ENCODE results near the gene CEBPE.

CEBPE gene

GRCh38 chr14:23070262-23071129, 48.6 kb downstream of the CEBPE start:
- Histone ChIP-seq H3K27ac (ENCODE audit: low read depth, low read length) (peak overlapping the region; percentile 80), H3K4me3 (ENCODE audit: low read length) (peak overlapping the region; percentile 88), H3K4me1 (ENCODE audit: insufficient read depth, low read length) (peaks cover 23% of the 10 kb centered on the region), H3K36me3 (ENCODE audit: insufficient read depth, low read length) (peaks cover 72% of the 10 kb centered on the region), H3K9me3 (ENCODE audit: insufficient read depth, low read depth, low read length) (no peaks in the 10 kb centered on the region), H3K27me3 (ENCODE audit: insufficient read depth, low read length) (no peaks in the 10 kb centered on the region), H3K9ac (ENCODE audit: low read depth, low read length) (peak overlapping the region; percentile 95)
- WGBS: 10% methylated on average over 9 of the region's 10 CpGs

- H3K4me3 ChIP-seq (ENCODE audit: low read length): peak overlapping the region; percentile 88
- 73% methylated on average over 3 of the region's 4 CpGs for WGBS
- H3K9me3 ChIP-seq (ENCODE audit: insufficient read depth, low read depth, low read length): no peaks in the 10 kb centered on the region
- H3K9ac ChIP-seq (ENCODE audit: low read depth, low read length): no peak overlapping the region; the same call in 1 of the 2 replicates
- H3K36me3 ChIP-seq (ENCODE audit: insufficient read depth, low read length): peaks cover 72% of the 10 kb centered on the region
- H3K27me3 ChIP-seq (ENCODE audit: insufficient read depth, low read length): no peaks in the 10 kb centered on the region
- peak overlapping the region; percentile 55 for H3K27ac ChIP-seq (ENCODE audit: low read depth, low read length)
- peaks cover 23% of the 10 kb centered on the region for H3K4me1 ChIP-seq (ENCODE audit: insufficient read depth, low read length)
Observed at GRCh38 chr14:23069413-23069806, 49.6 kb downstream of the CEBPE start.

GRCh38 chr14:23068789-23069412, 50.2 kb downstream of the CEBPE start:
- H3K4me3 ChIP-seq (ENCODE audit: low read length): peak overlapping the region; percentile 8; the same call in 1 of the 2 replicates
- peaks cover 72% of the 10 kb centered on the region for H3K36me3 ChIP-seq (ENCODE audit: insufficient read depth, low read length)
- no peak overlapping the region for H3K9ac ChIP-seq (ENCODE audit: low read depth, low read length)
- H3K4me1 ChIP-seq (ENCODE audit: insufficient read depth, low read length): peaks cover 23% of the 10 kb centered on the region
- 38% methylated on average over 8 of the region's 8 CpGs for whole genome bisulfite sequencing
- H3K9me3 ChIP-seq (ENCODE audit: insufficient read depth, low read depth, low read length): no peaks in the 10 kb centered on the region
- H3K27ac ChIP-seq (ENCODE audit: low read depth, low read length): peak overlapping the region; percentile 55
- no peaks in the 10 kb centered on the region for H3K27me3 ChIP-seq (ENCODE audit: insufficient read depth, low read length)

- Histone ChIP-seq H3K27me3 (ENCODE audit: insufficient read depth, low read length) (no peaks in the 10 kb centered on the region), H3K36me3 (ENCODE audit: insufficient read depth, low read length) (peaks cover 72% of the 10 kb centered on the region), H3K27ac (ENCODE audit: low read depth, low read length) (no peak overlapping the region), H3K9ac (ENCODE audit: low read depth, low read length) (no peak overlapping the region), H3K9me3 (ENCODE audit: insufficient read depth, low read depth, low read length) (no peaks in the 10 kb centered on the region), H3K4me3 (ENCODE audit: low read length) (peak overlapping the region; percentile 8; the same call in 1 of the 2 replicates), H3K4me1 (ENCODE audit: insufficient read depth, low read length) (peaks cover 23% of the 10 kb centered on the region)
- 93% methylated on average over 13 of the region's 14 CpGs for WGBS
Observed at GRCh38 chr14:23067847-23068788, 50.9 kb downstream of the CEBPE start.

All from HUES64 (cell line).